GM18505 (cell line): ENCODE results near the gene BLOC1S1.

ENCODE experiments used
- ATAC-seq: cut with Tn5 transposase; IDR thresholded peaks from one replicate; pipeline ENCODE4 v1.9.1; 2021; ENCODE audit not compliant: unreplicated experiment
- POLR2A ChIP-seq: IDR thresholded peaks from 4 replicates; pipeline ENCODE4 v1.6.1; 2011; ENCODE audit warnings: borderline replicate concordance; ENCODE audit not compliant: insufficient read depth, insufficient read length; ENCODE audit errors: extremely low read depth

Gene BLOC1S1

DNA sequence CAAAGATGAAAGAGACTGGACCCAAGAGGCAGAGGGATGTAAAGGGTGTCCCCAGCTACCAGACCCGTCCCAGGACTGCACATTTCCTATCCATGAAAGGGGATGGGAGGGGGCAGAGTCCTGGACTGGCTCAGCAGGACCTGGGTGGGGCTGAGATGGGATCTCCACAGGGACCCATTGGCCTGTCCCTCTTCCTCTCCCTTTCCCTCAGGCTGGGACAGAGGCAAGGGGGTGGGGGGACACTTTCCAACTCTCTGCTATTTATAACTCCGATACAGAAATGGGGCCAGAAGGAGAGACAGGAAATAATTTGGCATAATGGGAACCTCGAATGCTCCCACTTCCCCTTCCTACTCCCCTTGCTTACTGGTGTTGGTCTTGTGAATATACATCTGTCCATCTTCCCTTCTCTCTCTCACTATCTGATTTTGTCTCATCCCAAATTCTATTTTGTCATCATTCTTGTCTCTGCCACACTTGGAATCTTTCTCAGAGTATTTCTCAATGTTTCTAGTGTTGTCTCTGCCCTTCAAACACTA is 7.1 kb upstream of the BLOC1S1 start:
- TF ChIP-seq POLR2A: no peak
- no peak for ATAC-seq

DNA sequence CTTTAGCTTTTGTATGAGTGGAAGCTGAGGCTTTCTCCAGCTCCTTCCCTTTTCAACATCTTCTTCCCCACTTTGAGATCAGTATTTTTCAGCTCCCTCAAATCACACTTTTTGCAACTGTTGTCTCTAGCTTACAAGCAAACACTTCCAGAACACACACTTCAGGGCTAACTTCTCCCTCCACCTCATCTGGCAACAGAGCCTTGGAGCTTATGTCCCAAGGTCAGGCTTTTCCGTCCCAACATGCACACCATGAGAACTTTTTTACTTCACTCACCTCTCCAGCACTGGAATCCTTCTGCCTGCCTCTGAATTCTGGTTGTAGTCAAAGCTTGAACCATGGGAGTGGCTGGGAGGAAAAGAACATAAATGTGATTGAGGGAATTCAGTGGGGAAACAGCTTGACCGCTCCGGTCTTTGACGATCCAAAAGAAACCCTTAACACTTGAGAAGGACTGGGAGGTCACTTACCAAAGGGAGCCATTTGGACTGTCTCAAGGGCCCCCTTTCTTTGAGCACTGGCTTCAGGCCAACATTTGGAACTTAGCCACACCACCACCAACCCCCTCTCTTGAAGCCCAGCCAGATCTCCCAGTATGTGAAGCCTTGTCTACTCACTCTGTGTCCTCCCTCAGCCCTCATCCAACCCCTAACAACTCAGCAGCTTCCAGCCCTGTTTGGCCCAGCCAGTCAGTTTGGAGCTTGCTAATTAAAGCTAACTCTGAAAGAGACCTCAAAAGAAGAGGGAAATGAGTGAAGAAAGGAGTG is 3.9 kb upstream of the BLOC1S1 start:
- TF ChIP-seq POLR2A: no peak
- ATAC-seq: no peak

DNA sequence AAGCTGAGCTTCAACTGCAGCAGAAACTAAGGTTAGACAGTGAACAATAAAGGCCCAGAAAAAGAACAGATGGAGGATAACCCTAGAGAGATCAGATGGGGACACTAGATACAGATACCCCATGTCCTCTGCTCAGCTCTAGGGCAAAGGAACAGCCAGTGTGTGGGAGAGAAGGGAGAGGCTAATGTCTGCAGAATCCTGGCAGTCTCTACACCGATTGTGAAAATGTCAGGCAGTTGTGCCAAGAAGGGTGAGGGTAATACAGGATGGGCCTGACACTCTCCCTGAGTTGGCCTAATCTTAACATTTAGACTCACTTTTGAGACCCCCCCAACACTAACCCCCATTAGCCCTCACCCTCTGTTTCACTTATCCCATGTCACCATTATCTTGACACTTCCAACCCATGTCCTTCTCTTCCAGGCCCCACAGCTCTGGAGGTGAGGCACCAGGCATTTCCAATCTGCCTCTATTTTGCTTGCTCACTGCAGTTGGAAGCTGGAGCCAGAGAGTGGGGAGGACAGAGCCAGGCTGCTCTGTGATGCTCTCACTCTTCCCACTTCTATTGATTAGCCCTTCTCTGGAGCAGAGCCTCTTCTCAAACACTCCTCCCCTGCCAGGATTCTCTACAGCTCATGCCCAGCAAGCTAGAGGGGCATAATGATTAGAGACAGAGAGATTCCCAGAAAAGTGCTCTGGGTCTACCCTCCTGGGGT is 3.0 kb upstream of the BLOC1S1 start:
- ATAC-seq: no peak

DNA sequence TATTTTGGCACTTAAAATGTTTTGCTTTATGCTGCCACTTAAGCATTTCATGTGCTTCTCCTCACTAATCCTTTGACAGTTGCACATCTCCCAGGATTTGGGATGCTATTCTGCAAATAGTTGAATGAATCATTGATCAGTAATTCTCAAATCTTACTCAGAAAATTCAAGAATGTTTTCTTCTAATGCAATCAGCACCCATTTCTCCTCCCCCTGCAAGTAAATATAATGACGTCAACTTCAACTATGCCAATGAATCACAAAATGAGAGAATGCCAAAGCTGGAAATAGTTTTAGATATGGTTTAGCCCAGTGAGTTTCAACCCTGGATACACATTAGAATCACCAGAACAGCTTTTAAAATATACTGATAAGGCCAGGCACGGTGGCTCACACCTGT is 2.1 kb upstream of the BLOC1S1 start:
- no peak for TF ChIP-seq POLR2A

More for the DNA sequence above, 3.0 kb upstream of the BLOC1S1 start:
- no peak for TF ChIP-seq POLR2A

DNA sequence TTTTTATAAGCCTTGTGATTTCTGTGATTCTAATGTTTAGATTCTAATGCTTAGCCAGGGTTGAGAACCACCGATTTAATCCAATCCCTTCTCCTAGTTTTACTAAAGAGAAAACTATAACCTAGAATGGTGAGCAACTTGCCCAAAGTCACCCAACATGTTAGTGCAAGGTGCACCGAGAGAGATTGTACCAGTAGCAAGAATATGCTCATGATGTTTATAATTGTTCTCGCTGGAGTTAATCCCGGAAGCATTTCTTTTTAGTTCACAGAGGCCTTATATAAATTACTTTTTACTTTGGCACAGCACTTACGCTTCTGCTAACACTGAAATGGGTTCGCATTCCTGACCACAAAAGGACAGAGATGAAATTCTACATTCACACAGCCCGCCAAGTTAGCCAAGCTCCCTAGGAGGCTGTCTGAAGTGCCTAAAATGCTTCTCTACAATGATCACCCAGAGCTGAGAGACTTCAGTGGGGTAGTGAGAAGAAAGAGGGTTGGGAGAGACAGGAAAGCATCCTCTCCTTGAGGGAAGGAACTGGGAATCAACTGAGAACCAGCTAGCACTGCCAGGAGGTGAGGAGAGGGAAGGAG is 579 bp upstream of the BLOC1S1 start:
- no peak for TF ChIP-seq POLR2A
- ATAC-seq: no peak

More for the DNA sequence above, 2.1 kb upstream of the BLOC1S1 start:
- no peak for ATAC-seq

DNA sequence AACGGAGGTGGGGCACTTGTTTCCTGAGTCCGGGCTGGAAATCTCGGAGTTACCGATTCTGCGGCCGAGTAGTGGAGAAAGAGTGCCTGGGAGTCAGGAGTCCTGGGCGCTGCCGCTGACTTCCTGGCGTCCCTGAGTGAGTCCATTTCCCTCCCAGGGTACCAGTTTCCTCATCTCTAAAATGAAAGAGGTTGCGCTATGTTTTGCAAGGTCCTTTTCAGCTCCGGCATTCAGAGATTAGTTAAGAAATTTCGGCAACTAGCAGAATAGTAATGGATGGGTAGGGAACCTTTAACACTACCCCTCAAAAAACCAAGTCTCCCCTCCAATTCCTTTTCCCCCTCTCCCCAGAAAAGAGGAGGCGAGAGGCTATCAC is 724 bp downstream of the BLOC1S1 start:
- TF ChIP-seq POLR2A: no peak
- ATAC-seq: no peak

DNA sequence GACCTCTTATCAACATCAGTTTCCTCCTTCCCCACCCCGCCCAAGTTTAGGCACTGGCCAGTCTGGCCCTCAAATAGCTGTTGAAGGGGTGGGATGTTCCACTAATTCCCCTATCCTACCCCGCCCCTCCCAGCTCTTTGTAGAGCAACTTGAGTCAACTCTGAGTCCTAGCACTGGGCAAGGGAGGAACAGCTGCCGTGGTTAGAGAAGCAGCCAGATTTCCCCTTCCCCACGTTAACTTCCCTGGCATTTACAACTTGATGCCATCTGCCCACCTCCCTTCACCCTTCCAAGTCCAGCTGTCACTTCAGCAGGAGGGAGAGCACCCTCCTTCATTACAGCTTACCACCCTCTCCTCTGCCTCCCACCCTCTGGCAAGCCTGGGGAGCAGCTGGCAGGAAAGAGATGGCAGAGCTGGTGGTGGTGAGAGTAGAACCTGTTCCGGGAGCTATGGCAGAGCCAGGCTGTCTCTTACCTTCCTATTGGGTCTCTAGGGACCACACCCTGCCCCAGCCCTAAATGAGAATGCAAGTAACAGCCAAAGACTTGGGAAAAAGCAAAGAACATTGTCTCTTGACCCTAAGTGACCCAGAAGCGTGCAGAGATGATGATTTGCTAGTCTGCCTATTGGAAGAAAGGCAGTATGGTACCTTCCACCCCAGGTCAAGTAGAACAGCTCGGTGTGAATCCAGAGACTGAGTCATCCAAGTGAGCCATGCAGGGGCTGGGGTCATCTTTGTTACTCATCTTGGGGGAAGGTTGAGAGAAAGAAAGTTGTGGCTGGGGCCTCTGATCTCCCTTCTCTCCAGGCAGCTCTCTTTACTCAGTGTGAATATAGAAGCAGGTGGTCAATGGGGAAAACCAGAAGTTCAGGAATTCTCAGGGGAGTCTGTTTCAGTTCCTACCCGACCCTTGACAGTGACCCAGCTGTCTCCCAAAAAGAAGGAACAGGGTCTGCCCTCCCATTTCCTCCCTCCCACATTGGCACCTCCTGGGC is 1.5 kb downstream of the BLOC1S1 start:
- ATAC-seq: no peak
- TF ChIP-seq POLR2A: no peak

DNA sequence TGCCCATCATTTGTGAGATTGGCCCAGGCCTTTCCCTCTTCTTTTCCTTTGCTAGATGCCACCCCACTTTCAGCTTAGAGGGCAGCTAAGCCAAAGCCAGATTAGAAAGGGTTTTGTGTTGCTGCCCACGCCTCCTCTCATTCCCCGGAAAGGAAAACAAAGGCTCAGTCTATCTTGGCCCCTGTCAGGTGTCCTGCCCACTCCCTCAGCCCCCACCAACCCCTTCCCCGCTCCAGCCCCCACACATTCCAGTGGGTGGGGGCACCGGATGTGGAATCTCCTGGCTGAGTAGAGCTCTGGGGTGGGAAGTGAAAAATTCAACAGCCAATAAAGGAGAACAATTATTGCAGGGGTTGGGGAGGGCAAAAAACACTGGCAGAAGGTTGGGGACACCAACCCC is 2.2 kb downstream of the BLOC1S1 start:
- TF ChIP-seq POLR2A: no peak
- no peak for ATAC-seq

DNA sequence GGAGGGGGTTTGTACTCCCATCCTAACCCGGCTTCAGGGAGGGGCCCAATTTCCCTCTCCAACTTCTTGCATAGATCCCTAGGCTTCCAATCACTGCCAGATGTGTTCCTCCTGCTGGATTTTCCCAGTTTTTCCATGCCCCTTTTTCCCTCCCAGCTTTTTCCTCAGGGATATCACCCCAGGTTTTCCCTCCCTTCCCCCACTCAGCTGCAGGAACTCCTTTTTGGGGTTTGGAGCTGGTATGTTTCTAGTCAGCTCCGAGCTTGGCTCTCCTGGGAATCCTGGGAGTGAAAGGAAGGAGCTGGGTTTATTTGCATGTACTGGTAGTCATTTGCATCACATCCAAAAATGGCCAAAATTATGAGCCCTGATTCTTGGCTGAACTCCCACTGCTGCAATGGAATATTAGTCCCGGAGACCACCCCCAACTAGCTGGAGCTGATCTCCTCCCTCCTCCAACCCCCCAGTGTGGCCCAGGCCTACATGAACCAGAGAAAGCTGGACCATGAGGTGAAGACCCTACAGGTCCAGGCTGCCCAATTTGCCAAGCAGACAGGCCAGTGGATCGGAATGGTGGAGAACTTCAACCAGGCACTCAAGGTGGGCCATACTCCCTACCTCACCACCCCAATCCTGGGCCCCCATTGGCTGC is 2.9 kb downstream of the BLOC1S1 start:
- no peak for ATAC-seq
- no peak for TF ChIP-seq POLR2A

DNA sequence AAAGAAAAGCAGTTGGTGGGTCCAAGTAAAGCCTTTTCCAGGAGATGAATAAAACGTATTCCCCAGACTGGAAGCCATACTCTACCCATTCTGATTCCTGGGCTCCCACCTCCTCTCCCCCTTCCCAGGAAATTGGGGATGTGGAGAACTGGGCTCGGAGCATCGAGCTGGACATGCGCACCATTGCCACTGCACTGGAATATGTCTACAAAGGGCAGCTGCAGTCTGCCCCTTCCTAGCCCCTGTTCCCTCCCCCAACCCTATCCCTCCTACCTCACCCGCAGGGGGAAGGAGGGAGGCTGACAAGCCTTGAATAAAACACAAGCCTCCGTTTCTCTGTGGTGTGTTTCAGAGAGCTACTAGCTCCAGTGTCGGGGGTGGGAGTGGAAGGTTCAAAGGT is 3.5 kb downstream of the BLOC1S1 start:
- TF ChIP-seq POLR2A: no peak
- ATAC-seq: no peak

DNA sequence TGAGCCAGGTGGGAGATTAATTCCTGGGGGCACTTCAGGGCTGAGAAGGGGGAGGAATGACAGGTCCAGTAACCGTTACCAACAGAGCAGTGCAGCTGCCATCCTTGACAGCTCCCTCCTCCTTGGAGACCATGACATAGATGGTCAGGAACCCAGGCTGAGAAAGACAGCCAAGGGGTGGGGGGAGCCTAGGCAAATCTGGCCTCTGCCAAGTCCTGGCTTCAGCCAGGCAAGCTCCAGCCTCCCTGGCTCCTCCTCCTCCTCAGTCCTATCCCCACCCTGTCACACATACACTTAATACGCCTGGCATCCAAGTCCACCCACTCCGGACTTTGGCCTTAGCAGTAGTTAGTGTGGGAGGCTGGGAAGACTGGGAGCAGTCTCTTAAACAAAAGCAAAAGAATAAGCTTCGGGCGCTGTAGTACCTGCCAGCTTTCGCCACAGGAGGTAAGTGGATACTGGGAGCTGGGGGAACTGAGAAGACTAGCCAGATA is 4.3 kb downstream of the BLOC1S1 start, which contains the start of gene RDH5:
Gene RDH5, plus strand, starts transcription at position 323 of the 494 bp plus-strand sequence. CDS start 792 bp downstream, outside the sequence.
- no peak for ATAC-seq
- no peak for TF ChIP-seq POLR2A

DNA sequence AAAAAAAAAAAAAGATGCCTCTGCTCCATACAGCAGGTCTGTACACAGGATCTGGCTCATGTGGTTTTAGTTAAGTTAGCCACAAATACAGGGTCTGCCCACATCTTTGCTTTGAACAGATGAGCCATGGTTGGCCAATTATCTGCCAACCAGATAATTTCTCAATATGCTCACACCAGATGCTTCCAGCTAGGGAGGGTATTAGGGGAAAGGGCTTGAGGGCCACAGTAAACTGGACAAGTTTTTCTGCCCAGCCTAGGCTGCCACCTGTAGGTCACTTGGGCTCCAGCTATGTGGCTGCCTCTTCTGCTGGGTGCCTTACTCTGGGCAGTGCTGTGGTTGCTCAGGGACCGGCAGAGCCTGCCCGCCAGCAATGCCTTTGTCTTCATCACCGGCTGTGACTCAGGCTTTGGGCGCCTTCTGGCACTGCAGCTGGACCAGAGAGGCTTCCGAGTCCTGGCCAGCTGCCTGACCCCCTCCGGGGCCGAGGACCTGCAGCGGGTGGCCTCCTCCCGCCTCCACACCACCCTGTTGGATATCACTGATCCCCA is 5.1 kb downstream of the BLOC1S1 start:
- TF ChIP-seq POLR2A: no peak
- no peak for ATAC-seq

DNA sequence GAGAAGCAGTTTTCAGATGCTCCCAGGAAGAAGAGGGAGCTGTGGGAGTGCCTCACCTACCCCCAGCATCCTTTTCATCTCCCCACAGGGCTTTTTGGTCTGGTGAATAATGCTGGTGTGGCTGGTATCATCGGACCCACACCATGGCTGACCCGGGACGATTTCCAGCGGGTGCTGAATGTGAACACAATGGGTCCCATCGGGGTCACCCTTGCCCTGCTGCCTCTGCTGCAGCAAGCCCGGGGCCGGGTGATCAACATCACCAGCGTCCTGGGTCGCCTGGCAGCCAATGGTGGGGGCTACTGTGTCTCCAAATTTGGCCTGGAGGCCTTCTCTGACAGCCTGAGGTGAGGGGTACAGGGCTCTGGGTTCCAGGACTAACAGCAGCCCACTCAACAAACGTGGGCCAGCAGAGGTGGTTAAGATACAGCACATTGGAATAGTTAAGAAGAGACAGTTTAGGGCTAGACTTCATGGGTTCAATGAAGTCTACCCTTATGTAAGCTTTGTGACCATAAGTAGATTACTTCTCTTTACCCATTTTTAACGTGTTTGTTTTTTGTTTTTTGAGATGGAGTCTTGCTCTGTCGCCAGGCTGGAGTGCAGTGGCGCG is 5.9 kb downstream of the BLOC1S1 start:
- TF ChIP-seq POLR2A: no peak
- ATAC-seq: no peak
